GM12878 (cell line): Measurements from ENCODE around the gene TTC16. TPM values are rescaled to one million over a fixed set of nuclear protein-coding genes. Genes with fewer than 3 reads are reported as not detected.

ENCODE experiments used
- ATAC-seq: fragments of 200-7000 bp; cut with Tn5 transposase; 3 replicates; pipeline ENCODE4 v1.9.1; 2020; ENCODE audit warnings: mild to moderate bottlenecking, moderate library complexity
- BruUV-seq: library from RNA; stranded (reverse); fragments of 400-500 nt; replicated peaks from 2 replicates; lab custom pipeline; 2021; lab: Mats Ljungman, UMichigan
- CTCF ChIA-PET: fragments of 300-600 bp; sonication (Branson Sonifier 250); formaldehyde crosslinking; extraction: SDS; loops from one replicate; lab custom pipeline; 2021; ENCODE audit warnings: inconsistent platforms; lab: Yijun Ruan, JAX
- POLR2A ChIA-PET: fragments of 350-600 bp; formaldehyde crosslinking; extraction: SDS; loops from one replicate; lab custom pipeline; 2021; ENCODE audit warnings: inconsistent platforms; lab: Charles Lee
- RAD21 ChIA-PET: fragments of 300-600 bp; sonication (Branson Sonifier 250); formaldehyde crosslinking; loops from one replicate; lab custom pipeline; 2023; ENCODE audit warnings: antibody characterized with exemption; ENCODE audit not compliant: unreplicated experiment; lab: Charles Lee
- SMC1A ChIA-PET: fragments of 300-600 bp; sonication (Branson Sonifier 250); formaldehyde crosslinking; loops from one replicate; lab custom pipeline; 2023; ENCODE audit not compliant: unreplicated experiment, uncharacterized antibody; lab: Charles Lee
- DNase-seq: peaks from one replicate; pipeline ENCODE4 v3.0.0-alpha.2; 2011; ENCODE audit warnings: low read depth, low spot score
- FAIRE-seq: peaks from 3 replicates; lab custom pipeline; 2011; peaks lifted over from hg19 to GRCh38; lab: Jason Lieb, UNC
- H2AFZ ChIP-seq: 2 replicates; pipeline ENCODE4 v1.6.0; 2011; ENCODE audit warnings: low read depth, low read length, control low read depth; ENCODE audit not compliant: control insufficient read depth
- H3K27ac ChIP-seq: 2 replicates; pipeline ENCODE4 v1.5.1; 2011; ENCODE audit warnings: control low read depth; ENCODE audit not compliant: control insufficient read depth, insufficient read depth
- H3K27me3 ChIP-seq, 2 experiments: replicated peaks in 1 of 2; 2 replicates each; pipeline versions ENCODE4 v1.6.0 to v1.6.1; 2011; ENCODE audit warnings: low read length in 1 of 2; ENCODE audit not compliant: control insufficient read depth in 2 of 2, insufficient read depth in 2 of 2
- H3K36me3 ChIP-seq, 2 experiments: 2 replicates each; pipeline ENCODE4 v1.5.1; 2011; ENCODE audit warnings: low read length in 1 of 2; ENCODE audit not compliant: control insufficient read depth in 2 of 2, insufficient read depth in 2 of 2
- H3K4me1 ChIP-seq: 2 replicates; pipeline ENCODE4 v1.6.1; 2011; ENCODE audit warnings: mild to moderate bottlenecking, low read length, moderate library complexity, mixed read lengths; ENCODE audit not compliant: control insufficient read depth, insufficient read depth
- H3K4me2 ChIP-seq: 2 replicates; pipeline ENCODE4 v1.6.0; 2011; ENCODE audit warnings: control low read depth; ENCODE audit not compliant: control insufficient read depth, insufficient read depth
- H3K4me3 ChIP-seq: fragments of 200-600 bp; sonication (generic); 2 replicates; pipeline ENCODE4 v1.5.1; 2016
- H3K79me2 ChIP-seq: 2 replicates; pipeline ENCODE4 v1.6.0; 2011; ENCODE audit warnings: low read length; ENCODE audit not compliant: control insufficient read depth, insufficient read depth
- H3K9ac ChIP-seq: 2 replicates; pipeline ENCODE4 v1.8.0; 2011; ENCODE audit warnings: low read length, control low read depth, mixed read lengths; ENCODE audit not compliant: control insufficient read depth, insufficient read depth
- H3K9me3 ChIP-seq: replicated peaks from 3 replicates; pipeline ENCODE4 v1.5.1; 2011; ENCODE audit warnings: mild to moderate bottlenecking, low read length; ENCODE audit not compliant: control insufficient read depth, insufficient read depth
- H4K20me1 ChIP-seq: 2 replicates; pipeline ENCODE4 v1.6.0; 2011; ENCODE audit not compliant: control insufficient read depth, insufficient read depth
- EP300 ChIP-seq, 2 experiments: fragments of 150-350 bp in 1 of 2; IDR thresholded peaks; 2 replicates each; pipeline ENCODE4 v1.6.1; 2011 to 2012; ENCODE audit warnings: low read depth in 2 of 2, low read length in 2 of 2, borderline replicate concordance in 1 of 2, improper control_type of control experiment in 1 of 2, inconsistent platforms in 1 of 2; ENCODE audit not compliant: control insufficient read depth in 1 of 2
- IRF4 ChIP-seq: IDR thresholded peaks from 2 replicates; pipeline ENCODE4 v1.6.1; 2011; ENCODE audit warnings: low read depth, low read length
- MYC ChIP-seq: IDR thresholded peaks from 2 replicates; pipeline ENCODE4 v1.6.1; 2011; ENCODE audit warnings: mild to moderate bottlenecking, low read length, moderate library complexity, inconsistent platforms; ENCODE audit not compliant: insufficient read depth, insufficient replicate concordance, insufficient read length, severe bottlenecking
- NFYA ChIP-seq: IDR thresholded peaks from 2 replicates; pipeline ENCODE4 v1.6.1; 2011; ENCODE audit warnings: low read depth, mild to moderate bottlenecking, low read length, improper control_type of control experiment, borderline replicate concordance
- NKRF ChIP-seq: fragments of 450-650 bp; conservative IDR thresholded peaks from 2 replicates; pipeline ENCODE4 v1.6.1; 2017; ENCODE audit warnings: mild to moderate bottlenecking, moderate library complexity
- SMC3 ChIP-seq: IDR thresholded peaks from 2 replicates; pipeline ENCODE4 v1.6.1; 2011; ENCODE audit warnings: low read length, improper control_type of control experiment, borderline replicate concordance
- ZNF592 ChIP-seq: fragments of 450-650 bp; IDR thresholded peaks from 2 replicates; pipeline ENCODE4 v1.6.1; 2017; ENCODE audit warnings: mild to moderate bottlenecking, moderate library complexity
- WGBS: methylation state at CpG from one replicate; pipeline ENCODE4 v1.1.6; 2016; ENCODE audit warnings: low lambda C conversion rate; ENCODE audit not compliant: insufficient replicate concordance, insufficient coverage; ENCODE audit errors: missing lambda C conversion rate; 5-methylcytosine and 5-hydroxymethylcytosine counted together
- in situ Hi-C: fragments of 300-500 bp; cut with MboI; formaldehyde crosslinking; loops from 9 replicates; pipeline ENCODE4 v1.14.3; 2018; ENCODE audit warnings: mixed read lengths
- intact Hi-C: fragments of 100-400 bp; cut with micrococcal nuclease; formaldehyde crosslinking; loops from one replicate; pipeline ENCODE4 v1.14.2; 2022; ENCODE audit not compliant: unreplicated experiment
- polyA plus RNA-seq, 11 experiments: library from polyadenylated mRNA; depleted of rRNA in 4 of 11; unstranded in 6 of 11; stranded (reverse) in 5 of 11; fragments of >200 nt; fragmentation: Nextera tagmentation in 4 of 11; fragmentation: Illumina TruSeq in 1 of 11; extraction: Ambion mirVana in 4 of 11; extraction: Trizol in 1 of 11; gene quantifications; 1 replicate in 1 of 11; 2 replicates in 10 of 11; pipeline versions ENCODE4 v1.2.1 to v1.2.3, GENCODE V29; 2011 to 2016; ENCODE audit warnings: inconsistent platforms in 2 of 11, missing spikeins in 2 of 11, low read depth in 1 of 11
- total RNA-seq, 4 experiments: library from RNA; depleted of rRNA in 3 of 4; stranded (reverse); fragments of >200 nt in 3 of 4; fragmentation: Illumina TruSeq in 1 of 4; extraction: Trizol in 1 of 4; gene quantifications; 2 replicates each; pipeline versions ENCODE4 v1.2.1 to v1.2.3, GENCODE V29; 2013 to 2021

Gene TTC16
- total and polyA plus RNA-seq, 10 of the 15 experiments (the other 5 are each of a cell fraction or from before 2014, with no cell fraction given), result 0.03 TPM; not detected in 9

DNA sequence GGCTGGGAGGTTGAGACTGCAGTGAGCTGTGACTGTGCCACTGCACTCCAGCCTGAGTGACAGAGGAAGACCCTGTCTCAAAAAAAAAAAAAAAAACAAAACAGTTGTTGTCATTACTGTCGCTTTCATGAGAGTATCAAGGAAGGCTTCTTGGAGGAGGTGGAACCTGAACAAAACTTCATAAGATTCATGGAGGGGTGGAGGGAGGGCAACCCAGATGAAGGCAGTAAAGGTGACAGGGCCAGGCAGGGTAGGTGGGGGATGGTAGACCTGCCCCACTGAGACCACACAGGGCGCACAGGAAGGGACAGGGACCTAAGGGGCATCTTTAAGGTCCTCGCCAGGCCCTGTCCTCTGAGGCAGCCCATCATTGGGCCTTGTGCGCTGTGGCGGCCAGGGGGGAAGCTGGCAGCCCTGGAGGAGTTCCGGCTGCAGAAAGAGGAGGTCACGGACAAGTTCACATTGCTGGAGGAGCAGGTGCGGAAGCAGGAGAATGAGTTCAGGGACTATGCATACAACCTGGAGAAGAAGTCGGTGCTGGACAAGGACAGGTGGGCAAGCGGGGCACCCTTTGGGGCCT lies 5.6 kb upstream of the TTC16 start:
- no peaks in the 10 kb centered on the region for H3K79me2 ChIP-seq
- ChIA-PET RAD21 (no interaction called here), POLR2A (interaction anchor here (0.6 kb wide), 1 partner anchor 214 kb away, joined by 4 read pairs; no protein-coding TSS in a partner anchor), CTCF (no interaction called here), SMC1A (no interaction called here)
- 87% methylated on average over 9 of the region's 10 CpGs for WGBS
- H3K9me3 ChIP-seq, result no peaks in the 10 kb centered on the region; the same call in 2 of the 3 replicates
- TF ChIP-seq NFYA (no peak), MYC (no peak), NKRF (no peak), ZNF592 (no peak), IRF4 (no peak), SMC3 (no peak), EP300 (IDR thresholded peaks at IDR 0.05; ENCODE audit: borderline replicate concordance in 1 of 2, control insufficient read depth in 1 of 2, low read depth in 2 of 2, low read length in 2 of 2) (no peak)
- no peak overlapping the region for H3K9ac ChIP-seq
- intact Hi-C loops, result no loop called here
- no peaks in the 10 kb centered on the region; a peak in 1 of 4 replicates for H3K36me3 ChIP-seq
- H4K20me1 ChIP-seq, result no peaks in the 10 kb centered on the region
- ATAC-seq (no peak), FAIRE-seq (no peak), DNase-seq (no peak)
- no peak overlapping the region for H3K27ac ChIP-seq
- in situ Hi-C loops, result no loop called here
- H2AFZ ChIP-seq, result no peak overlapping the region
- H3K4me2 ChIP-seq, result no peak overlapping the region
- H3K4me3 ChIP-seq, result no peak overlapping the region
- no peaks in the 10 kb centered on the region; a peak in 1 of 4 replicates for H3K27me3 ChIP-seq
- BruUV-seq, result no TSS peak
- peaks cover 3% of the 10 kb centered on the region; the same call in 1 of the 2 replicates for H3K4me1 ChIP-seq
